ENCODE measurements around the gene SLC43A2. TPM values are rescaled to one million over a fixed set of nuclear protein-coding genes. Genes with fewer than 3 reads are reported as not detected.
A peak's percentile ranks its signal among the peaks of the same experiment; 100 is the strongest.

SLC43A2 gene
- total and polyA plus RNA-seq, 8 donors = 25.6 to 87.9 (median 27.0) TPM

GRCh38 chr17:1583556-1583955 is 45.1 kb downstream of the SLC43A2 start:
- no peaks in the 10 kb centered on the region for H3K9me3 ChIP-seq
- intact Hi-C loops (cut with DNase I) = no loop called here
- no peak for TF ChIP-seq CTCF (IDR thresholded peaks at IDR 0.05)
- no peaks in the 10 kb centered on the region for H3K27me3 ChIP-seq
- H3K27ac ChIP-seq = no peak overlapping the region
- H3K4me3 ChIP-seq = no peak overlapping the region
- peaks cover 0 to 79% of the 10 kb centered on the region in 2 donors for H3K36me3 ChIP-seq
- H3K4me1 ChIP-seq = peaks cover 0 to 80% of the 10 kb centered on the region in 2 donors
- ATAC-seq (no peak), DNase-seq (no peak)

GRCh38 chr17:1582374-1582773 is 46.3 kb downstream of the SLC43A2 start:
- Histone ChIP-seq H3K4me1 (peaks cover 10 to 80% of the 10 kb centered on the region in 2 donors), H3K27ac (peak overlapping the region; percentile 57 to 70), H3K9me3 (no peaks in the 10 kb centered on the region), H3K4me3 (no peak overlapping the region), H3K27me3 (no peaks in the 10 kb centered on the region), H3K36me3 (peaks cover 0 to 71% of the 10 kb centered on the region in 2 donors)
- no peak for DNase-seq
- ATAC-seq = no peak
- intact Hi-C loops (cut with DNase I) = no loop called here
- TF ChIP-seq CTCF (IDR thresholded peaks at IDR 0.05) = no peak

GRCh38 chr17:1580979-1581676 is 47.5 kb downstream of the SLC43A2 start:
- no peaks in the 10 kb centered on the region for H3K9me3 ChIP-seq
- peaks cover 0 to 63% of the 10 kb centered on the region in 2 donors for H3K36me3 ChIP-seq
- H3K27ac ChIP-seq = peak overlapping the region; percentile 57 to 70
- intact Hi-C loops (cut with DNase I) = no loop called here
- TF ChIP-seq CTCF (IDR thresholded peaks at IDR 0.05) = no peak
- H3K27me3 ChIP-seq = no peaks in the 10 kb centered on the region
- H3K4me1 ChIP-seq = peaks cover 19 to 80% of the 10 kb centered on the region in 2 donors
- ATAC-seq (peak; percentile 45), DNase-seq (peak in 2 of 4 donors; percentile 63 to 71)
- H3K4me3 ChIP-seq = no peak overlapping the region

- Histone ChIP-seq H3K27me3 (no peaks in the 10 kb centered on the region), H3K36me3 (peaks cover 0 to 38% of the 10 kb centered on the region in 2 donors), H3K4me3 (peak overlapping the region in 1 of 2 donors; percentile 7), H3K9me3 (no peaks in the 10 kb centered on the region), H3K27ac (peak overlapping the region; percentile 89 to 98), H3K4me1 (peaks cover 38 to 90% of the 10 kb centered on the region in 2 donors)
- no peak for TF ChIP-seq CTCF (IDR thresholded peaks at IDR 0.05)
- intact Hi-C loops (cut with DNase I) = loop anchor here in 1 of 2 donors (10.0 kb wide), 1 partner anchor 47 kb away; the partner anchor contains the start of gene SLC43A2
- DNase-seq = peak in 1 of 4 donors; percentile 49
- no peak for ATAC-seq
Observed at GRCh38 chr17:1578029-1578428, 50.6 kb downstream of the SLC43A2 start.

- peaks cover 38 to 88% of the 10 kb centered on the region in 2 donors for H3K4me1 ChIP-seq
- H3K4me3 ChIP-seq = peak overlapping the region in 1 of 2 donors; percentile 7
- peak; percentile 2 for ATAC-seq
- intact Hi-C loops (cut with DNase I) = loop anchor here in 1 of 2 donors (10.0 kb wide), 1 partner anchor 47 kb away; the partner anchor contains the start of gene SLC43A2
- DNase-seq = peak in 2 of 4 donors; percentile 66 to 84
- peak overlapping the region; percentile 89 to 98 for H3K27ac ChIP-seq
- H3K9me3 ChIP-seq = no peaks in the 10 kb centered on the region
- no peaks in the 10 kb centered on the region for H3K27me3 ChIP-seq
- H3K36me3 ChIP-seq = peaks cover 0 to 34% of the 10 kb centered on the region in 2 donors
- no peak for TF ChIP-seq CTCF (IDR thresholded peaks at IDR 0.05)
Observed at GRCh38 chr17:1577583-1578013, 51.0 kb downstream of the SLC43A2 start.

All from left lung (tissue), 10 donors.